Chondrocyte (in vitro differentiated cells): ENCODE measurements around the gene PHF23. TPM values are rescaled to one million over a fixed set of nuclear protein-coding genes. Genes with fewer than 3 reads are reported as not detected.

Source experiments
- DNase-seq: peaks from one replicate; pipeline ENCODE4 v3.0.0; 2021; ENCODE audit warnings: mixed read lengths, low spot score
- H3K27ac Mint-ChIP-seq: one replicate; pipeline ENCODE4 v1.8.0; 2021; ENCODE audit warnings: mild to moderate bottlenecking, moderate library complexity, mixed read lengths; ENCODE audit not compliant: unreplicated experiment
- H3K27me3 Mint-ChIP-seq: 2 replicates; pipeline ENCODE4 v1.8.0; 2021; ENCODE audit warnings: low read depth, mixed read lengths
- H3K36me3 Mint-ChIP-seq: 2 replicates; pipeline ENCODE4 v1.8.0; 2021; ENCODE audit warnings: low read depth, mixed read lengths
- H3K4me1 Mint-ChIP-seq: 2 replicates; pipeline ENCODE4 v1.8.0; 2021; ENCODE audit warnings: low read depth, mild to moderate bottlenecking, mixed read lengths
- H3K4me3 Mint-ChIP-seq: one replicate; pipeline ENCODE4 v1.8.0; 2021; ENCODE audit warnings: mild to moderate bottlenecking, moderate library complexity, mixed read lengths; ENCODE audit not compliant: unreplicated experiment
- H3K9me3 Mint-ChIP-seq: 2 replicates; pipeline ENCODE4 v1.8.0; 2021; ENCODE audit warnings: low read depth, mixed read lengths
- CTCF ChIP-seq: fragments of 200-600 bp; sonication (generic); IDR thresholded peaks from 2 replicates; pipeline ENCODE4 v1.5.0; 2021; ENCODE audit warnings: antibody characterized with exemption, mild to moderate bottlenecking, moderate library complexity
- total RNA-seq: library from RNA; stranded (reverse); gene quantifications from 3 replicates; pipeline ENCODE4 v1.2.1, GENCODE V29; 2021

PHF23 gene
- total RNA-seq, 1 donor from 2014 or later, result 49.5 TPM

DNA sequence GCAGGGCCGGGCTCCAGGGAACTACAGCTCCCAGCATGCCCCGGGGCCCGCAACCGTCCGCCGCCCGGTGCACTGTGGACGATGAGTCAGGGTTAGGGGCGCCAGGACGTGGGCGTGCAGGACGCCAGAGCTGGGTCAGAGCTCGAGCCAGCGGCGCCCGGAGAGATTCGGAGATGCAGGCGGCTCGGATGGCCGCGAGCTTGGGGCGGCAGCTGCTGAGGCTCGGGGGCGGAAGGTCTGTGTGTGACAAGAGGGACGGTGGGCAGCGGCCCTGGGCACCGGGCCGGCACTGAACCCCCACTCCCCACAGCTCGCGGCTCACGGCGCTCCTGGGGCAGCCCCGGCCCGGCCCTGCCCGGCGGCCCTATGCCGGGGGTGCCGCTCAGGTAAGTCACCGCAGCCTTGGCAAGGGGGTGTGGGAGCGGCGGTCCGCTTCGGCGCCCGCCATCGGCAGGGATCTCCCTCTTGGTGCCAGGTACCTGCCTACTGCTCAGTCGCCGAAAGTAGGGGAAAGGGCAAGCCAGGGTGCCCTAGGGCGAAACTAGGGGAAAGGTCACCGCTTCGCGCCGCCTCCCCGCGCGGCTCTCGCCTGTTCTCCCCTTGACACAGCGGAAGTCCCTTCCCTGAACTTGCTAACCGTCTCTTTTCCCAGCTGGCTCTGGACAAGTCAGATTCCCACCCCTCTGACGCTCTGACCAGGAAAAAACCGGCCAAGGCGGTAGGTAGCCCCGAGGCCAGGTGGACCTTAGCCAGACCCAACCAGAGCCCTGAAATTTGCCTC, 19.3 kb downstream of the PHF23 start, which contains the start of the genes ACADVL and DLG4:
Gene ACADVL (plus strand): TSS at position 127 of the 781 bp plus-strand sequence. CDS start 47 bp downstream, at position 174.
Gene DLG4 (minus strand): TSS at position 25 of the 781 bp plus-strand sequence.
- Mint-ChIP-seq H3K36me3 (peaks cover 13% of the 10 kb centered on the region), H3K27me3 (no peaks in the 10 kb centered on the region), H3K9me3 (no peaks in the 10 kb centered on the region), H3K4me1 (peaks cover 77% of the 10 kb centered on the region), H3K4me3 (peak within 1 kb of the TSS; percentile 95), H3K27ac (peak within 1 kb of the TSS; percentile 99)
- DNase-seq, result no peak
- no peak for TF ChIP-seq CTCF

GRCh38 chr17:7219229-7219811, 19.9 kb downstream of the PHF23 start:
- peaks cover 13% of the 10 kb centered on the region for H3K36me3 Mint-ChIP-seq
- peak overlapping the region; percentile 95 for H3K4me3 Mint-ChIP-seq
- peaks cover 77% of the 10 kb centered on the region for H3K4me1 Mint-ChIP-seq
- no peaks in the 10 kb centered on the region for H3K9me3 Mint-ChIP-seq
- TF ChIP-seq CTCF, result no peak
- DNase-seq, result no peak
- H3K27me3 Mint-ChIP-seq, result no peaks in the 10 kb centered on the region
- peak overlapping the region; percentile 99 for H3K27ac Mint-ChIP-seq

DNA sequence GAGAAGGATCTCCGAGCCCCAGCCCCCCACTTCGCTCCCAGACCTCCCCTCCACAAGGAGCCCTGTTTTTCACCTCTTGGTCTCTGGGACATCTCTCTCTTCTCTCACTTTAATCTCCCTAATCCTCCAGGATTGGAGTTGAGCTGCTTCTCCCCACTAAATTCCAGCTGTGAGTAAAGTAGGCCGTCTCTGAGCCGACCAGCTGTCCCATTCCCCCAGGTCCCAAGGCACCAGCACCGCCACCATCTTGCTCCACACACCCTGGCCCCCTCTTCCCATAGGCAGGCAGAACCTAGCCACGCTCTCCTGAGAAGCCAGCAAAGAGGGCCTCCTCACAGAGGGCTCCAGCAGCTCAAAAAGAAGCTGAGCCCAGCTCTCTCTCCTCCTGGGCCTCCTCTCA, 20.5 kb downstream of the PHF23 start:
- Mint-ChIP-seq H3K36me3 (peaks cover 10% of the 10 kb centered on the region), H3K27ac (peak overlapping the region; percentile 99), H3K4me3 (peak overlapping the region; percentile 95), H3K9me3 (no peaks in the 10 kb centered on the region), H3K27me3 (no peaks in the 10 kb centered on the region), H3K4me1 (peaks cover 79% of the 10 kb centered on the region)
- TF ChIP-seq CTCF, result no peak
- no peak for DNase-seq

GRCh38 chr17:7218166-7218565, 21.1 kb downstream of the PHF23 start:
- H3K9me3 Mint-ChIP-seq, result no peaks in the 10 kb centered on the region
- no peaks in the 10 kb centered on the region for H3K27me3 Mint-ChIP-seq
- peak overlapping the region; percentile 76 for H3K4me3 Mint-ChIP-seq
- DNase-seq, result no peak
- peaks cover 79% of the 10 kb centered on the region for H3K4me1 Mint-ChIP-seq
- TF ChIP-seq CTCF, result no peak
- H3K27ac Mint-ChIP-seq, result peak overlapping the region; percentile 51
- H3K36me3 Mint-ChIP-seq, result peaks cover 4% of the 10 kb centered on the region

DNA sequence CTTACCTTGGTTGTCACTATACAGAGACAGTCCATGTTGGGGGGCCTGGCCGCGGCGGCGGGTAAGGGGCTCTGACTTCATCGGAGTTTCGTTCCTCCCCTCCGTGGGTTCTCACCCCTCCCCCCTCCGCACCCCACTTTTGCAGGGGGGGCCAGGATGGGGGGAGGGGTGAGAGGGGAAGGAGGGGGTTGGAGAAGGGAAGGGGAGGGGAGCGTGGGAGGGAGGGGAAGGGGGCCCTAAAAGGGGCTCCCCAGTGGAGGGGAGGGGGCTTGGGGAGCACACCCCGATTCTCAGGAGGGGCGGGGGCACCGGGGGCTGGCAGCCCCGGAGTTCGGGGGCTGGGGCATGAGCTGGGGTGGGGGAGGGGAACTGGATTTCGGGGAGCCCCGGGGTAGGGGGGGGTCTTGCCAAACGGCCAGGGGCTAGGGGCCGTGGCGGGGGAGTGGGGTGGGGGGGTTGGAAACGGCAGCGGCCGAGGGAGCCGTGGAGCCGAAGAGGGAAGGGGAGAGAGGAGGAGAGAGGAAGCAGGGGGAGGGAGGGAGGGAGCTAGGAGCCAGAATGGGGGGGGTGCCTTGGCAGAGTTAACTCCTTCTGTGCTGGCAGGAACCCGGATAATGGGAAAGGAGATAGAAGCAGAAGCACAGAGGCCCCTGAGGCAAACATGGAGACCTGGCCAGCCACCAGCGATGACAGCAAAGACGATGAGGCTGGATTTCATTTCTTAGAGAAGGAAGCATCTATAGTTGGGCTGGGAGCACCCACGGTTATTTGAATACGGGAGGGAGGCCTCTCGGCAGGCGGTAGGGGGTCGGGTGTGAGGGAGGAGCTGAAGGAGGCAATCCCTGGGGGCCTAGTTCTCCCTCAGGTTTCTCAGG, 21.9 kb downstream of the PHF23 start:
- no peak for TF ChIP-seq CTCF
- Mint-ChIP-seq H3K27me3 (no peaks in the 10 kb centered on the region), H3K9me3 (no peaks in the 10 kb centered on the region), H3K4me1 (peaks cover 80% of the 10 kb centered on the region), H3K36me3 (peaks cover 2% of the 10 kb centered on the region), H3K27ac (peak overlapping the region; percentile 88), H3K4me3 (peak overlapping the region; percentile 78)
- DNase-seq, result no peak
